Measurements from ENCODE around the gene SPRTN.

DNA sequence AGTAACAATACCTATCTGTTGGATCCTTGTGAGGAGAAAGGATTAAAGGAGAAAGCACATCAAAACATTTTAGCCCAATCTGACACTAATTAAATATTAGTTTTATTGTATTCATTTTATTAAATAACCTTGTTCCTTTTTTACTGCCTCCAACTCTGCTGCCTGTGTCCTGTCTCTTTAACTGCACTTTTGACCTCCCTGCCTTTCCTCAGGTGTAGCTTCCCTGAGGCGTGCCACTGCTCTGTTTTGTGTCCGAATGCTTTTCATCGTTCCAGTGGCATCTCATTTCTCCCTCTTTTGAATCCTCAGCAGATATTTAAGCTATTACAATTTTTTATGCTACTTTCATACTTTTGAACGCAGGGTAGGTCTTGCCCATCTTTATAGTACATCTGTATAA lies 10.3 kb downstream of the SPRTN start:
- TF ChIP-seq, protein P1, sequence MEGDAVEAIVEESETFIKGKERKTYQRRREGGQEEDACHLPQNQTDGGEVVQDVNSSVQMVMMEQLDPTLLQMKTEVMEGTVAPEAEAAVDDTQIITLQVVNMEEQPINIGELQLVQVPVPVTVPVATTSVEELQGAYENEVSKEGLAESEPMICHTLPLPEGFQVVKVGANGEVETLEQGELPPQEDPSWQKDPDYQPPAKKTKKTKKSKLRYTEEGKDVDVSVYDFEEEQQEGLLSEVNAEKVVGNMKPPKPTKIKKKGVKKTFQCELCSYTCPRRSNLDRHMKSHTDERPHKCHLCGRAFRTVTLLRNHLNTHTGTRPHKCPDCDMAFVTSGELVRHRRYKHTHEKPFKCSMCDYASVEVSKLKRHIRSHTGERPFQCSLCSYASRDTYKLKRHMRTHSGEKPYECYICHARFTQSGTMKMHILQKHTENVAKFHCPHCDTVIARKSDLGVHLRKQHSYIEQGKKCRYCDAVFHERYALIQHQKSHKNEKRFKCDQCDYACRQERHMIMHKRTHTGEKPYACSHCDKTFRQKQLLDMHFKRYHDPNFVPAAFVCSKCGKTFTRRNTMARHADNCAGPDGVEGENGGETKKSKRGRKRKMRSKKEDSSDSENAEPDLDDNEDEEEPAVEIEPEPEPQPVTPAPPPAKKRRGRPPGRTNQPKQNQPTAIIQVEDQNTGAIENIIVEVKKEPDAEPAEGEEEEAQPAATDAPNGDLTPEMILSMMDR (IDR thresholded peaks at IDR 0.05) = no peak
- TF ChIP-seq EP300 (IDR thresholded peaks at IDR 0.05) = no peak
- no peak for TF ChIP-seq POLR2A (IDR thresholded peaks at IDR 0.05)

Measured in stomach (tissue), 4 donors.